HG03108 (cell line): ENCODE results near the gene ATP6V1G1.
"Not testable (repeated sequence)": the region's sequence is repeated elsewhere in the genome, so short reads cannot be mapped to it uniquely, and the experiment has no call there.

ENCODE experiments used
- ATAC-seq: cut with Tn5 transposase; IDR thresholded peaks from one replicate; pipeline ENCODE4 v1.9.1; 2021; ENCODE audit warnings: moderate library complexity; ENCODE audit not compliant: unreplicated experiment

Gene ATP6V1G1

GRCh38 chr9:114578134-114578533 lies 9.4 kb upstream of the ATP6V1G1 start:
- not testable (repeated sequence) for ATAC-seq

- no peak for ATAC-seq
Observed at GRCh38 chr9:114580609-114581193, 6.9 kb upstream of the ATP6V1G1 start.

- ATAC-seq, result no peak
Observed at GRCh38 chr9:114583371-114584155, 4.0 kb upstream of the ATP6V1G1 start.

- ATAC-seq, result no peak
Observed at GRCh38 chr9:114588210-114588609, 641 bp downstream of the ATP6V1G1 start.

- no peak for ATAC-seq
Observed at GRCh38 chr9:114588651-114589526, 1.3 kb downstream of the ATP6V1G1 start.

- no peak for ATAC-seq
Observed at GRCh38 chr9:114590328-114590727, 2.8 kb downstream of the ATP6V1G1 start.

- no peak for ATAC-seq
Observed at GRCh38 chr9:114591291-114591787, 3.8 kb downstream of the ATP6V1G1 start.

- ATAC-seq, result no peak
Observed at GRCh38 chr9:114591849-114592248, 4.3 kb downstream of the ATP6V1G1 start.

- ATAC-seq, result no peak
Observed at GRCh38 chr9:114592356-114592755, 4.8 kb downstream of the ATP6V1G1 start.

- ATAC-seq, result no peak
Observed at GRCh38 chr9:114594136-114594535, 6.6 kb downstream of the ATP6V1G1 start.

- ATAC-seq, result not testable (repeated sequence)
Observed at GRCh38 chr9:114600502-114601248, 13.1 kb downstream of the ATP6V1G1 start.

GRCh38 chr9:114601787-114602186 lies 14.2 kb downstream of the ATP6V1G1 start:
- ATAC-seq, result not testable (repeated sequence)

- no peak for ATAC-seq
Observed at GRCh38 chr9:114602620-114603019, 15.1 kb downstream of the ATP6V1G1 start.

- no peak for ATAC-seq
Observed at GRCh38 chr9:114603248-114603647, 15.7 kb downstream of the ATP6V1G1 start.

- ATAC-seq, result no peak
Observed at GRCh38 chr9:114604989-114605388, 17.4 kb downstream of the ATP6V1G1 start.

- no peak for ATAC-seq
Observed at GRCh38 chr9:114606068-114606467, 18.5 kb downstream of the ATP6V1G1 start.

- no peak for ATAC-seq
Observed at GRCh38 chr9:114606597-114607207, 19.1 kb downstream of the ATP6V1G1 start.

GRCh38 chr9:114607671-114608524 lies 20.3 kb downstream of the ATP6V1G1 start:
- ATAC-seq, result no peak

GRCh38 chr9:114608525-114608796 lies 20.9 kb downstream of the ATP6V1G1 start:
- no peak for ATAC-seq
